ENCODE measurements around the gene SLC30A7.

SLC30A7 gene

DNA sequence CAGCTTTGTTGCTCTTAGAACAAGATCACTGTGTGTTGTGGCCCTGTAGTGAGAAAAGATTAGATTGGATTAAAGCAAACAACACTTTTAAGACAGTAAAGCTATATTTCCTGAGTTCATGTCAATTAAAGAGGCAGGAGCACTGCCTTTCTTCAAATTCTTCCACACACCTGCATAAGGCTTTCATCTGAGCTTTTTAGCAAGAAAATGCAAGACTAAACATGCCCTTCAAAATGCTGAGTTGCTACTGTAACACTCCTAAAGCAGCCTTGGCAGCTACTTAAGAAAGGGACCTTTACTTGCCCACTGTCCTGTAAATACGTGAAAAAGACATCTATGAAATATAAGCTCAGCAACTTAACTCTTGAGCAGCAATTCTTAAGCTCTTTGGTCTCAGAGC, 117.9 kb downstream of the SLC30A7 start:
- Histone ChIP-seq H3F3A (ENCODE audit: insufficient read depth, low read length) (no peaks in the 10 kb centered on the region), H3K36me3 (ENCODE audit: insufficient read depth, low read length) (peaks cover 71% of the 10 kb centered on the region), H3K4me1 (ENCODE audit: insufficient read depth, low read length, severe bottlenecking) (no peaks in the 10 kb centered on the region), H3K4me2 (ENCODE audit: low read length) (no peak overlapping the region), H3K27ac (ENCODE audit: low read depth, low read length, poor library complexity, severe bottlenecking) (no peak overlapping the region), H3K27me3 (ENCODE audit: insufficient read depth, low read length) (no peaks in the 10 kb centered on the region), H2AFZ (ENCODE audit: low read length) (no peak overlapping the region), H3K9ac (ENCODE audit: low read length) (no peak overlapping the region), H4K20me1 (ENCODE audit: insufficient read depth, low read length) (no peaks in the 10 kb centered on the region), H3K9me3 (ENCODE audit: low read length) (no peaks in the 10 kb centered on the region), H3K4me3 (ENCODE audit: low read depth, low read length, poor library complexity, severe bottlenecking) (no peak overlapping the region), H3K79me2 (ENCODE audit: insufficient read depth, low read length) (no peaks in the 10 kb centered on the region), H3K9me2 (ENCODE audit: low read depth, low read length) (no peaks in the 10 kb centered on the region)
- TF ChIP-seq CTCF (IDR thresholded peaks at IDR 0.05; ENCODE audit: low read length): no peak
- no peak for TF ChIP-seq EZH2 (IDR thresholded peaks at IDR 0.05; ENCODE audit: borderline replicate concordance, low read length)

GRCh38 chr1:101017448-101017847, 121.6 kb downstream of the SLC30A7 start:
- H3K4me2 ChIP-seq (ENCODE audit: low read length): no peak overlapping the region

DNA sequence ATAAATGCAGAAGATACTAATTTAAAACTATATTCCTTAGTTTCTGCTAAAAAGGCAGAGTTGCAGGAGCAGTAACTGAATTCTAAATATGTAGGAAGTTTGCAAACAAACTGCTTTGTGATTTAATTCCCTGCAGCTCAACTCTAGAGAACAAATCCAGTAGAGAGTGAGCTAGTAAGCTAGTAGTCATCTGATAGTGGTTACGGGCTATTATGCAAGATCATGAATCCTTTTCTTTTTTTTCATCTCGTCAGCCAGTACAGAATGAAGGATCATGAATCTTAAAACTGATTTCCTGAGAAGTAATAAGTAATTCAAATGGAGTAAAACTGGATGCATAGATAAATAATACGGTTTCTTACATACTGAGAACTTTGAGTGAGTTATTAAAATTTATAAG, 126.4 kb downstream of the SLC30A7 start:
- H3K27ac ChIP-seq (ENCODE audit: low read depth, low read length, poor library complexity, severe bottlenecking): no peak overlapping the region
- no peak for TF ChIP-seq EZH2 (IDR thresholded peaks at IDR 0.05; ENCODE audit: borderline replicate concordance, low read length)
- no peak for TF ChIP-seq CTCF (IDR thresholded peaks at IDR 0.05; ENCODE audit: low read length)

More at GRCh38 chr1:101017448-101017847, 121.6 kb downstream of the SLC30A7 start:
- no peaks in the 10 kb centered on the region for H3K9me2 ChIP-seq (ENCODE audit: low read depth, low read length)
- H3K4me3 ChIP-seq (ENCODE audit: low read depth, low read length, poor library complexity, severe bottlenecking): no peak overlapping the region
- no peaks in the 10 kb centered on the region for H3K4me1 ChIP-seq (ENCODE audit: insufficient read depth, low read length, severe bottlenecking)
- H3K9ac ChIP-seq (ENCODE audit: low read length): no peak overlapping the region
- no peaks in the 10 kb centered on the region for H3K27me3 ChIP-seq (ENCODE audit: insufficient read depth, low read length)
- H3K36me3 ChIP-seq (ENCODE audit: insufficient read depth, low read length): peaks cover 73% of the 10 kb centered on the region
- TF ChIP-seq EZH2 (IDR thresholded peaks at IDR 0.05; ENCODE audit: borderline replicate concordance, low read length) (no peak), CTCF (IDR thresholded peaks at IDR 0.05; ENCODE audit: low read length) (no peak)
- H3K9me3 ChIP-seq (ENCODE audit: low read length): no peaks in the 10 kb centered on the region
- no peak overlapping the region for H3K27ac ChIP-seq (ENCODE audit: low read depth, low read length, poor library complexity, severe bottlenecking)
- no peak overlapping the region for H2AFZ ChIP-seq (ENCODE audit: low read length)
- H3F3A ChIP-seq (ENCODE audit: insufficient read depth, low read length): no peaks in the 10 kb centered on the region
- no peaks in the 10 kb centered on the region for H4K20me1 ChIP-seq (ENCODE audit: insufficient read depth, low read length)
- no peaks in the 10 kb centered on the region for H3K79me2 ChIP-seq (ENCODE audit: insufficient read depth, low read length)

More for the DNA sequence above, 126.4 kb downstream of the SLC30A7 start:
- H3K9me2 ChIP-seq (ENCODE audit: low read depth, low read length): no peaks in the 10 kb centered on the region
- H3K4me1 ChIP-seq (ENCODE audit: insufficient read depth, low read length, severe bottlenecking): peaks cover 20% of the 10 kb centered on the region
- H3K9me3 ChIP-seq (ENCODE audit: low read length): no peaks in the 10 kb centered on the region
- no peak overlapping the region for H3K9ac ChIP-seq (ENCODE audit: low read length)
- no peaks in the 10 kb centered on the region for H3K27me3 ChIP-seq (ENCODE audit: insufficient read depth, low read length)
- no peaks in the 10 kb centered on the region for H4K20me1 ChIP-seq (ENCODE audit: insufficient read depth, low read length)
- H3F3A ChIP-seq (ENCODE audit: insufficient read depth, low read length): no peaks in the 10 kb centered on the region
- H2AFZ ChIP-seq (ENCODE audit: low read length): no peak overlapping the region
- H3K36me3 ChIP-seq (ENCODE audit: insufficient read depth, low read length): peaks cover 52% of the 10 kb centered on the region
- H3K4me3 ChIP-seq (ENCODE audit: low read depth, low read length, poor library complexity, severe bottlenecking): no peak overlapping the region
- no peak overlapping the region for H3K4me2 ChIP-seq (ENCODE audit: low read length)
- H3K79me2 ChIP-seq (ENCODE audit: insufficient read depth, low read length): peaks cover 26% of the 10 kb centered on the region

Measured in OCI-LY1 (cell line).